PC-3 (cell line): ENCODE results near the gene DBT.

ENCODE experiments used
- CTCF ChIP-seq: fragments of 300-600 bp; sonication (generic); conservative IDR thresholded peaks from 2 replicates; pipeline ENCODE4 v1.5.1; 2017; ENCODE audit warnings: antibody characterized with exemption, low read depth, mild to moderate bottlenecking, low read length
- EZH2 ChIP-seq: fragments of 300-600 bp; sonication (generic); IDR thresholded peaks from one replicate; pipeline ENCODE4 v1.6.1; 2017; ENCODE audit warnings: antibody characterized with exemption, mild to moderate bottlenecking, low read length; ENCODE audit not compliant: unreplicated experiment

- TF ChIP-seq CTCF (no peak), EZH2 (no peak)
Measured at GRCh38 chr1:100234432-100234831, 15.2 kb downstream of the DBT start.
